HepG2 (cell line): ENCODE measurements around the gene NFATC4. TPM values are rescaled to one million over a fixed set of nuclear protein-coding genes. Genes with fewer than 3 reads are reported as not detected.
A peak's percentile ranks its signal among the peaks of the same experiment; 100 is the strongest.

Experiments used
- ARNT ChIP-seq: fragments of 450-650 bp; IDR thresholded peaks from 2 replicates; pipeline ENCODE4 v1.6.1; 2017
- ATF7-NPFF ChIP-seq: sonication (generic); formaldehyde crosslinking; IDR thresholded peaks from 2 replicates; pipeline ENCODE4 v1.8.1; 2023; ENCODE audit warnings: mild to moderate bottlenecking, low read depth, missing genetic modification reagents, moderate library complexity
- BRF2 ChIP-seq: sonication (generic); formaldehyde crosslinking; IDR thresholded peaks from 2 replicates; pipeline ENCODE4 v1.8.1; 2022; ENCODE audit warnings: mild to moderate bottlenecking, missing genetic modification reagents
- CREB3 ChIP-seq: sonication (generic); formaldehyde crosslinking; IDR thresholded peaks from 2 replicates; pipeline ENCODE4 v1.5.0; 2020; ENCODE audit warnings: missing genetic modification reagents
- DMTF1 ChIP-seq: sonication (generic); formaldehyde crosslinking; IDR thresholded peaks from 2 replicates; pipeline ENCODE4 v1.4.0; 2020; ENCODE audit warnings: mild to moderate bottlenecking, missing genetic modification reagents
- EZH2 ChIP-seq: conservative IDR thresholded peaks from 2 replicates; pipeline ENCODE4 v1.6.1; 2012; ENCODE audit warnings: mild to moderate bottlenecking, low read depth, low read length, moderate library complexity
- HNRNPUL1 ChIP-seq: fragments of 200-400 bp; formaldehyde crosslinking; IDR thresholded peaks from 2 replicates; pipeline ENCODE4 v1.6.1; 2017; ENCODE audit warnings: low read depth, mild to moderate bottlenecking, low read length, moderate library complexity
- MXI1 ChIP-seq: IDR thresholded peaks from 3 replicates; pipeline ENCODE4 v1.6.1; 2012; ENCODE audit warnings: low read depth, low read length, inconsistent platforms, borderline replicate concordance
- MYC ChIP-seq: sonication (generic); formaldehyde crosslinking; IDR thresholded peaks from 2 replicates; pipeline ENCODE4 v1.9.0; 2021; ENCODE audit warnings: missing genetic modification reagents, borderline replicate concordance
- NR3C1 ChIP-seq: sonication (generic); formaldehyde crosslinking; IDR thresholded peaks from 2 replicates; pipeline ENCODE4 v1.4.0; 2020; ENCODE audit warnings: missing genetic modification reagents
- PCBP2 ChIP-seq: fragments of 200-400 bp; formaldehyde crosslinking; optimal IDR thresholded peaks from 2 replicates; pipeline ENCODE3; 2018; ENCODE audit warnings: low read length, low read depth; ENCODE audit not compliant: poor library complexity, severe bottlenecking
- POGK ChIP-seq: sonication (generic); formaldehyde crosslinking; conservative IDR thresholded peaks from 2 replicates; pipeline ENCODE4 v1.8.0; 2022; ENCODE audit warnings: mild to moderate bottlenecking, moderate library complexity, missing genetic modification reagents
- POGZ ChIP-seq: sonication (generic); formaldehyde crosslinking; IDR thresholded peaks from 2 replicates; pipeline ENCODE4 v1.4.0; 2020; ENCODE audit warnings: mild to moderate bottlenecking, missing genetic modification reagents
- SAP130 ChIP-seq: IDR thresholded peaks from 2 replicates; pipeline ENCODE4 v1.6.1; 2016; ENCODE audit warnings: low read depth
- ZNF274 ChIP-seq: sonication (generic); formaldehyde crosslinking; IDR thresholded peaks from 2 replicates; pipeline ENCODE4 v1.5.1; 2020; ENCODE audit warnings: mild to moderate bottlenecking, missing genetic modification reagents
- ZNF383 ChIP-seq: sonication (generic); formaldehyde crosslinking; IDR thresholded peaks from 2 replicates; pipeline ENCODE4 v1.4.0; 2020; ENCODE audit warnings: missing genetic modification reagents, mild to moderate bottlenecking, borderline replicate concordance
- ZNF576 ChIP-seq: sonication (generic); formaldehyde crosslinking; IDR thresholded peaks from 2 replicates; pipeline ENCODE4 v1.4.0; 2020; ENCODE audit warnings: mild to moderate bottlenecking, missing genetic modification reagents
- ZNF737 ChIP-seq: sonication (generic); formaldehyde crosslinking; IDR thresholded peaks from 2 replicates; pipeline ENCODE4 v1.5.0; 2020; ENCODE audit warnings: missing genetic modification reagents, mild to moderate bottlenecking, borderline replicate concordance
- polyA plus RNA-seq, 8 experiments: library from polyadenylated mRNA; depleted of rRNA in 3 of 8; stranded (reverse) in 7 of 8; unstranded in 1 of 8; fragments of >200 nt; fragmentation: Illumina TruSeq in 4 of 8; extraction: Trizol in 4 of 8; gene quantifications; 2 replicates each; pipeline versions ENCODE4 v1.2.1 to v1.2.3, GENCODE V29; 2011 to 2016; ENCODE audit warnings: low read depth in 4 of 8, missing spikeins in 1 of 8, mixed read lengths in 1 of 8; ENCODE audit not compliant: insufficient read depth in 1 of 8
- total RNA-seq, 5 experiments: library from RNA; depleted of rRNA; stranded (reverse); fragments of >200 nt; fragmentation: Illumina TruSeq; extraction: Trizol; gene quantifications; 2 replicates each; pipeline ENCODE4 v1.2.3, GENCODE V29; 2016; ENCODE audit warnings: low read depth in 1 of 5
- TF ChIP-seq, protein P1 (sequence below): sonication (generic); formaldehyde crosslinking; IDR thresholded peaks from 2 replicates; pipeline ENCODE4 v1.8.1; 2023; ENCODE audit warnings: mild to moderate bottlenecking, missing genetic modification reagents
- TF ChIP-seq, protein P2 (sequence below): sonication (generic); formaldehyde crosslinking; IDR thresholded peaks from 2 replicates; pipeline ENCODE4 v1.8.0; 2022; ENCODE audit warnings: missing genetic modification reagents, low read depth, mild to moderate bottlenecking, borderline replicate concordance

NFATC4 gene
- total and polyA plus RNA-seq, 2 of the 13 experiments (the other 11 are each of a cell fraction or from before 2014, with no cell fraction given), result 0.04 to 0.15 TPM

DNA sequence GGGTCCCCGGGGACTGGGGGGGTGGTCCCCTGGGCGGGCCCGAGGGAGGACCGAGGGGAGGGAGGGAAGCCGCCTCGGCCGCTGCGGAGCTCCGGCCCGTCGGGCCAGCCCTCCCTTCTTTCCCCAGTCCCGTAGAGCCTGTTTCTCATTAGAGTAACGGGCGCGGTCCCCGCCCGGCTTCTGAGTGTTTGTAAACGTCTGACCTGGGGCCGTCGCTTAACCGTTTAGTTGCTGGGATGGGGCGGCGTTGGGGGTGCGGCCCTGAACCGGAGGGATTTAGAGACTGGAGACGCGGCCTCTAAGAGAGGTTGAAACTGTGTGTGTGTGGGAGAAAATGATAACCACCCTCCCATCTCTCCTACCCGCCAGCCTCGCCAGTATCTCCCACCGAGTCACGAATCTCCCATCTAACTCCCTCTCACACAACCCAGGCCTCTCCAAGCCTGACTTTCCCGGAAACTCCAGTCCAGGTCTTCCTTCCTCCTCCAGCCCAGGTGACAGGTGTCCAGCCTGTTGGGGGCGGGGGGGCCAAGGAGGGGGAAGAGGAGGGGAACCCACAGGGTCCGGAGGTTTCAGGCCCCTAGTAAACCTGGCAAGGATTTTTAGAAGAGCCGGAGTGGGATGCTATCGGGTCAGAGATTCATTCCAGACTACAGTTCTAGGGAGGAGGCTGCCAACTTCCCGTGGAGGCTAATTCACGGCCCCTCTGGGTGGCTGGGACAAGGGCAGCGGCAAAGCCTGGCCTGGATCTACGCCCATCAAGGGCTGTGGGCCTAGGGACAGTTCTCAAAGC, 1.1 kb upstream of the NFATC4 start (continued):
- TF ChIP-seq POGK (CRISPR knock-in tag), result peak; percentile 68
- TF ChIP-seq, protein P1, sequence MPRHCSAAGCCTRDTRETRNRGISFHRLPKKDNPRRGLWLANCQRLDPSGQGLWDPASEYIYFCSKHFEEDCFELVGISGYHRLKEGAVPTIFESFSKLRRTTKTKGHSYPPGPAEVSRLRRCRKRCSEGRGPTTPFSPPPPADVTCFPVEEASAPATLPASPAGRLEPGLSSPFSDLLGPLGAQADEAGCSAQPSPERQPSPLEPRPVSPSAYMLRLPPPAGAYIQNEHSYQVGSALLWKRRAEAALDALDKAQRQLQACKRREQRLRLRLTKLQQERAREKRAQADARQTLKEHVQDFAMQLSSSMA (CRISPR knock-in tag), result peak; percentile 36; the same call in 1 of the 2 replicates
- TF ChIP-seq POGZ (CRISPR knock-in tag), result peak; percentile 51; the same call in 1 of the 2 replicates
- no peak for TF ChIP-seq ZNF576 (CRISPR knock-in tag)
- no peak for TF ChIP-seq NR3C1 (CRISPR knock-in tag)
- peak; percentile 62; the same call in 1 of the 2 replicates for TF ChIP-seq MYC (CRISPR knock-in tag)
- no peak; the same call in none of the 2 replicates for TF ChIP-seq EZH2
- TF ChIP-seq ZNF274 (CRISPR knock-in tag), result no peak
- peak; percentile 66; the same call in 1 of the 3 replicates for TF ChIP-seq MXI1
- TF ChIP-seq ARNT, result no peak
- no peak for TF ChIP-seq BRF2 (CRISPR knock-in tag)
- TF ChIP-seq SAP130 (CRISPR knock-in tag), result peak; percentile 72
- TF ChIP-seq ATF7-NPFF (CRISPR knock-in tag), result no peak
- no peak for TF ChIP-seq ZNF737 (CRISPR knock-in tag)
- no peak for TF ChIP-seq DMTF1
- TF ChIP-seq ZNF383, result 0 out of 2 replicates have a peak, but pooled peaks have one; percentile 91
- TF ChIP-seq, protein P2, sequence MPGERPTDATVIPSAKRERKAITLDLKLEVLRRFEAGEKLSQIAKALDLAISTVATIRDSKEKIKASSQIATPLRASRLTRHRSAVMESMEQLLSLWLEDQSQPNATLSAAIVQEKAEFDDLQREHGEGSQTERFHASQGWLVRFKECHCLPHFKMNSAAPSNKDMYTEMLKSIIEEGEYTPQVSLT (CRISPR knock-in tag), result no peak
- no peak for TF ChIP-seq HNRNPUL1
- no peak for TF ChIP-seq PCBP2
- no peak for TF ChIP-seq CREB3 (CRISPR knock-in tag)
